HepG2 (cell line): ENCODE measurements around the gene PLSCR5. TPM values are rescaled to one million over a fixed set of nuclear protein-coding genes. Genes with fewer than 3 reads are reported as not detected.

Source experiments
- CEBPG ChIP-seq: IDR thresholded peaks from 2 replicates; pipeline ENCODE4 v1.6.1; 2016
- CENPX ChIP-seq: sonication (generic); formaldehyde crosslinking; IDR thresholded peaks from 2 replicates; pipeline ENCODE4 v1.9.0; 2021; ENCODE audit warnings: mild to moderate bottlenecking, missing genetic modification reagents, moderate library complexity
- FOXK1 ChIP-seq: sonication (generic); formaldehyde crosslinking; IDR thresholded peaks from 2 replicates; pipeline ENCODE4 v1.4.0; 2020; ENCODE audit warnings: low read depth, missing genetic modification reagents, borderline replicate concordance
- GMEB1 ChIP-seq: sonication (generic); formaldehyde crosslinking; IDR thresholded peaks from 2 replicates; pipeline ENCODE4 v1.5.1; 2020; ENCODE audit warnings: missing genetic modification reagents, mild to moderate bottlenecking, borderline replicate concordance
- KMT2A ChIP-seq: sonication (generic); formaldehyde crosslinking; IDR thresholded peaks from 2 replicates; pipeline ENCODE4 v1.4.0; 2020; ENCODE audit warnings: missing genetic modification reagents
- NFAT5 ChIP-seq: sonication (generic); formaldehyde crosslinking; IDR thresholded peaks from 2 replicates; pipeline ENCODE4 v1.4.0; 2020; ENCODE audit warnings: missing genetic modification reagents
- NR3C1 ChIP-seq: sonication (generic); formaldehyde crosslinking; IDR thresholded peaks from 2 replicates; pipeline ENCODE4 v1.4.0; 2020; ENCODE audit warnings: missing genetic modification reagents
- TBX3 ChIP-seq: fragments of 450-650 bp; IDR thresholded peaks from 2 replicates; pipeline ENCODE4 v1.6.1; 2017; ENCODE audit warnings: antibody characterized with exemption, mild to moderate bottlenecking, inconsistent platforms, borderline replicate concordance
- TRAFD1 ChIP-seq: sonication (generic); formaldehyde crosslinking; IDR thresholded peaks from 2 replicates; pipeline ENCODE4 v1.5.1; 2020; ENCODE audit warnings: missing genetic modification reagents, mild to moderate bottlenecking, borderline replicate concordance
- ZBTB14 ChIP-seq: sonication (generic); formaldehyde crosslinking; IDR thresholded peaks from 2 replicates; pipeline ENCODE4 v1.4.0; 2020; ENCODE audit warnings: missing genetic modification reagents
- ZFP1 ChIP-seq: IDR thresholded peaks from 2 replicates; pipeline ENCODE4 v1.6.1; 2016
- ZFP36 ChIP-seq: fragments of 150-350 bp; IDR thresholded peaks from 2 replicates; pipeline ENCODE4 v1.6.1; 2018; ENCODE audit warnings: borderline replicate concordance, low read length, low read depth; ENCODE audit not compliant: partially characterized antibody
- ZNF12 ChIP-seq: sonication (generic); formaldehyde crosslinking; IDR thresholded peaks from 2 replicates; pipeline ENCODE4 v1.5.0; 2020; ENCODE audit warnings: missing genetic modification reagents
- ZNF253 ChIP-seq: sonication (generic); formaldehyde crosslinking; IDR thresholded peaks from 2 replicates; pipeline ENCODE4 v1.8.0; 2022; ENCODE audit warnings: mild to moderate bottlenecking, missing genetic modification reagents, borderline replicate concordance
- ZNF282 ChIP-seq: fragments of 450-650 bp; IDR thresholded peaks from 2 replicates; pipeline ENCODE4 v1.6.1; 2018; ENCODE audit not compliant: partially characterized antibody
- ZNF431 ChIP-seq: sonication (generic); formaldehyde crosslinking; IDR thresholded peaks from 2 replicates; pipeline ENCODE4 v1.9.0; 2022; ENCODE audit warnings: missing genetic modification reagents, low read depth, mild to moderate bottlenecking, borderline replicate concordance
- ZNF512 ChIP-seq: sonication (generic); formaldehyde crosslinking; IDR thresholded peaks from 2 replicates; pipeline ENCODE4 v1.4.0; 2020; ENCODE audit warnings: mild to moderate bottlenecking, missing genetic modification reagents
- ZNF577 ChIP-seq: sonication (generic); formaldehyde crosslinking; IDR thresholded peaks from 2 replicates; pipeline ENCODE4 v1.4.0; 2020; ENCODE audit warnings: mild to moderate bottlenecking, low read depth, missing genetic modification reagents, borderline replicate concordance
- ZNF703 ChIP-seq: sonication (generic); formaldehyde crosslinking; IDR thresholded peaks from 2 replicates; pipeline ENCODE4 v1.5.1; 2020; ENCODE audit warnings: missing genetic modification reagents, mild to moderate bottlenecking, moderate library complexity, borderline replicate concordance
- ZNF746 ChIP-seq: sonication (generic); formaldehyde crosslinking; IDR thresholded peaks from 2 replicates; pipeline ENCODE4 v1.8.0; 2022; ENCODE audit warnings: mild to moderate bottlenecking, missing genetic modification reagents
- polyA plus RNA-seq, 8 experiments: library from polyadenylated mRNA; depleted of rRNA in 3 of 8; stranded (reverse) in 7 of 8; unstranded in 1 of 8; fragments of >200 nt; fragmentation: Illumina TruSeq in 4 of 8; extraction: Trizol in 4 of 8; gene quantifications; 2 replicates each; pipeline versions ENCODE4 v1.2.1 to v1.2.3, GENCODE V29; 2011 to 2016; ENCODE audit warnings: low read depth in 4 of 8, missing spikeins in 1 of 8, mixed read lengths in 1 of 8; ENCODE audit not compliant: insufficient read depth in 1 of 8
- total RNA-seq, 5 experiments: library from RNA; depleted of rRNA; stranded (reverse); fragments of >200 nt; fragmentation: Illumina TruSeq; extraction: Trizol; gene quantifications; 2 replicates each; pipeline ENCODE4 v1.2.3, GENCODE V29; 2016; ENCODE audit warnings: low read depth in 1 of 5

PLSCR5 gene
- total and polyA plus RNA-seq, 2 of the 13 experiments (the other 11 are each of a cell fraction or from before 2014, with no cell fraction given) = 0.50 TPM; not detected in 1

- TF ChIP-seq GMEB1 (CRISPR knock-in tag) = no peak
- TF ChIP-seq TRAFD1 = no peak
- TF ChIP-seq NFAT5 = no peak
- no peak for TF ChIP-seq ZNF512 (CRISPR knock-in tag)
- no peak for TF ChIP-seq ZFP36
- TF ChIP-seq ZNF746 (CRISPR knock-in tag) = no peak
- no peak for TF ChIP-seq ZNF577
- TF ChIP-seq ZNF12 (CRISPR knock-in tag) = peak; percentile 69
- peak; percentile 96 for TF ChIP-seq TBX3
- peak; percentile 93 for TF ChIP-seq FOXK1 (CRISPR knock-in tag)
- TF ChIP-seq ZFP1 (CRISPR knock-in tag) = peak; percentile 77; the same call in 1 of the 2 replicates
- TF ChIP-seq CEBPG (CRISPR knock-in tag) = peak; percentile 75
- no peak for TF ChIP-seq ZNF253 (CRISPR knock-in tag)
- TF ChIP-seq ZNF431 (CRISPR knock-in tag) = no peak
- no peak for TF ChIP-seq NR3C1 (CRISPR knock-in tag)
- TF ChIP-seq ZNF282 = no peak
- TF ChIP-seq ZNF703 (CRISPR knock-in tag) = no peak
- no peak for TF ChIP-seq KMT2A (CRISPR knock-in tag)
- TF ChIP-seq ZBTB14 (CRISPR knock-in tag) = no peak
- no peak for TF ChIP-seq CENPX (CRISPR knock-in tag)
Observed at GRCh38 chr3:146637871-146638270, 32.7 kb upstream of the PLSCR5 start (continued).
